HL-60 (cell line): ENCODE measurements around the gene ATP1A2.
A peak's percentile ranks its signal among the peaks of the same experiment; 100 is the strongest.

Experiments used
- DNase-seq, 2 experiments: peaks; one replicate each; pipeline ENCODE4 v3.0.0-alpha.2; 2010 to 2020; ENCODE audit warnings: low read depth in 1 of 2, low spot score in 1 of 2
- H3K27ac ChIP-seq: fragments of 250-450 bp; sonication (Bioruptor Pico); replicated peaks from 2 replicates; pipeline ENCODE4 v1.5.1; 2020; ENCODE audit warnings: mild to moderate bottlenecking, moderate library complexity
- H3K27me3 ChIP-seq: fragments of 250-450 bp; sonication (Bioruptor Pico); 2 replicates; pipeline ENCODE4 v1.5.1; 2021; ENCODE audit warnings: mild to moderate bottlenecking, moderate library complexity; ENCODE audit not compliant: insufficient read depth, poor library complexity, severe bottlenecking
- H3K4me3 ChIP-seq: replicated peaks from 2 replicates; pipeline ENCODE4 v1.5.1; 2011; ENCODE audit warnings: mild to moderate bottlenecking, control low read depth, low read length; ENCODE audit not compliant: insufficient read depth
- GABPA ChIP-seq: IDR thresholded peaks from 2 replicates; pipeline ENCODE4 v1.6.1; 2012; ENCODE audit warnings: low read depth
- POLR2AphosphoS5 ChIP-seq: IDR thresholded peaks from 2 replicates; pipeline ENCODE4 v1.6.1; 2012; ENCODE audit warnings: low read depth
- SPI1 ChIP-seq: IDR thresholded peaks from 2 replicates; pipeline ENCODE4 v1.6.1; 2012; ENCODE audit warnings: low read depth, mild to moderate bottlenecking, borderline replicate concordance
- TF ChIP-seq, protein P1 (sequence below): IDR thresholded peaks from one replicate; pipeline ENCODE4 v1.5.1; 2011; ENCODE audit warnings: low read length, control low read depth, inconsistent platforms; ENCODE audit not compliant: insufficient read depth
- TF ChIP-seq, protein P2 (sequence below): IDR thresholded peaks from 2 replicates; pipeline ENCODE4 v1.6.1; 2012; ENCODE audit warnings: low read depth; ENCODE audit not compliant: insufficient replicate concordance

Gene ATP1A2

DNA sequence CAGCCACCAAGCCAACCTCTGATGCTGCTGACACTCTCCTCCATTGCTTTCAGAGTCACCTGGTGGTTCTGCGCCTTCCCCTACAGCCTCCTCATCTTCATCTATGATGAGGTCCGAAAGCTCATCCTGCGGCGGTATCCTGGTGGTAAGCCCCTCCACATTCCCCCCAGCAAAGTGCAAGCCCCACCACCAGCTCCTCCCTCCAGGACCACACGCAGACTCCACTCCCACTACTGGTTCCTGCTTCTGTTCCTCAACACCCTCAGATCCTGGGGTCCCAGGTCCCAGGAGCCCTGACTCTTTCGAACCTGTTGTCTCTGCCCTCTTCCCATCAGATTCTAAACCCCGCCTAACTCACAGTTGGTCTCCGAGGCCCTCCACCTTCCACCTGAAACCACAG lies 24.3 kb downstream of the ATP1A2 start:
- no peak overlapping the region for H3K27ac ChIP-seq
- DNase-seq: no peak

DNA sequence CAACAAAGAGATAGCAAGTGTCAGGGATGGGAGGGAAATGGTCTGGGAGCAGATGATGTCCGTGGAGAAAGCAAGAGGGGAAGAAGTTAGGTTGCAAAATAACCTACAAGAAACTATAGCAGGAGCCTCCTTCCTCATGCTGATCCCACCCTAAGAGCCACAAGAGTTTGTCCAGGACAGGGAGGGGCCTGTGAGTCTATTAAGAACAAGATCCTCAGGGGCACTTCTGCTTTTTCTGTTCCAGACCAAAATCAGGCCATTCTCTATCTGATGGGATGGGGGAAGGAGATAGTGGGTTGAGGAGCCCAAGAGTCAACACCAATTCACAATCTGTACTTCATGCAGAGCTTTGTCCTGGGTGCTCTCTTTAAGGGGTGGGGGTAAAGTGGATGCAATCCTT lies 28.1 kb downstream of the ATP1A2 start:
- no peak overlapping the region for H3K4me3 ChIP-seq
- DNase-seq: peak in 1 of 2 experiments; percentile 71
- H3K27ac ChIP-seq: no peak overlapping the region
- H3K27me3 ChIP-seq: no peaks in the 10 kb centered on the region
- TF ChIP-seq SPI1: peak; percentile 99
- no peak for TF ChIP-seq POLR2AphosphoS5

More for the DNA sequence above, 24.3 kb downstream of the ATP1A2 start:
- Histone ChIP-seq H3K4me3 (no peak overlapping the region), H3K27me3 (no peaks in the 10 kb centered on the region)
- TF ChIP-seq GABPA (no peak), POLR2AphosphoS5 (no peak), SPI1 (no peak)
- TF ChIP-seq, protein P1, sequence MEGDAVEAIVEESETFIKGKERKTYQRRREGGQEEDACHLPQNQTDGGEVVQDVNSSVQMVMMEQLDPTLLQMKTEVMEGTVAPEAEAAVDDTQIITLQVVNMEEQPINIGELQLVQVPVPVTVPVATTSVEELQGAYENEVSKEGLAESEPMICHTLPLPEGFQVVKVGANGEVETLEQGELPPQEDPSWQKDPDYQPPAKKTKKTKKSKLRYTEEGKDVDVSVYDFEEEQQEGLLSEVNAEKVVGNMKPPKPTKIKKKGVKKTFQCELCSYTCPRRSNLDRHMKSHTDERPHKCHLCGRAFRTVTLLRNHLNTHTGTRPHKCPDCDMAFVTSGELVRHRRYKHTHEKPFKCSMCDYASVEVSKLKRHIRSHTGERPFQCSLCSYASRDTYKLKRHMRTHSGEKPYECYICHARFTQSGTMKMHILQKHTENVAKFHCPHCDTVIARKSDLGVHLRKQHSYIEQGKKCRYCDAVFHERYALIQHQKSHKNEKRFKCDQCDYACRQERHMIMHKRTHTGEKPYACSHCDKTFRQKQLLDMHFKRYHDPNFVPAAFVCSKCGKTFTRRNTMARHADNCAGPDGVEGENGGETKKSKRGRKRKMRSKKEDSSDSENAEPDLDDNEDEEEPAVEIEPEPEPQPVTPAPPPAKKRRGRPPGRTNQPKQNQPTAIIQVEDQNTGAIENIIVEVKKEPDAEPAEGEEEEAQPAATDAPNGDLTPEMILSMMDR: no peak
- TF ChIP-seq, protein P2, sequence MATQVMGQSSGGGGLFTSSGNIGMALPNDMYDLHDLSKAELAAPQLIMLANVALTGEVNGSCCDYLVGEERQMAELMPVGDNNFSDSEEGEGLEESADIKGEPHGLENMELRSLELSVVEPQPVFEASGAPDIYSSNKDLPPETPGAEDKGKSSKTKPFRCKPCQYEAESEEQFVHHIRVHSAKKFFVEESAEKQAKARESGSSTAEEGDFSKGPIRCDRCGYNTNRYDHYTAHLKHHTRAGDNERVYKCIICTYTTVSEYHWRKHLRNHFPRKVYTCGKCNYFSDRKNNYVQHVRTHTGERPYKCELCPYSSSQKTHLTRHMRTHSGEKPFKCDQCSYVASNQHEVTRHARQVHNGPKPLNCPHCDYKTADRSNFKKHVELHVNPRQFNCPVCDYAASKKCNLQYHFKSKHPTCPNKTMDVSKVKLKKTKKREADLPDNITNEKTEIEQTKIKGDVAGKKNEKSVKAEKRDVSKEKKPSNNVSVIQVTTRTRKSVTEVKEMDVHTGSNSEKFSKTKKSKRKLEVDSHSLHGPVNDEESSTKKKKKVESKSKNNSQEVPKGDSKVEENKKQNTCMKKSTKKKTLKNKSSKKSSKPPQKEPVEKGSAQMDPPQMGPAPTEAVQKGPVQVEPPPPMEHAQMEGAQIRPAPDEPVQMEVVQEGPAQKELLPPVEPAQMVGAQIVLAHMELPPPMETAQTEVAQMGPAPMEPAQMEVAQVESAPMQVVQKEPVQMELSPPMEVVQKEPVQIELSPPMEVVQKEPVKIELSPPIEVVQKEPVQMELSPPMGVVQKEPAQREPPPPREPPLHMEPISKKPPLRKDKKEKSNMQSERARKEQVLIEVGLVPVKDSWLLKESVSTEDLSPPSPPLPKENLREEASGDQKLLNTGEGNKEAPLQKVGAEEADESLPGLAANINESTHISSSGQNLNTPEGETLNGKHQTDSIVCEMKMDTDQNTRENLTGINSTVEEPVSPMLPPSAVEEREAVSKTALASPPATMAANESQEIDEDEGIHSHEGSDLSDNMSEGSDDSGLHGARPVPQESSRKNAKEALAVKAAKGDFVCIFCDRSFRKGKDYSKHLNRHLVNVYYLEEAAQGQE: no peak

DNA sequence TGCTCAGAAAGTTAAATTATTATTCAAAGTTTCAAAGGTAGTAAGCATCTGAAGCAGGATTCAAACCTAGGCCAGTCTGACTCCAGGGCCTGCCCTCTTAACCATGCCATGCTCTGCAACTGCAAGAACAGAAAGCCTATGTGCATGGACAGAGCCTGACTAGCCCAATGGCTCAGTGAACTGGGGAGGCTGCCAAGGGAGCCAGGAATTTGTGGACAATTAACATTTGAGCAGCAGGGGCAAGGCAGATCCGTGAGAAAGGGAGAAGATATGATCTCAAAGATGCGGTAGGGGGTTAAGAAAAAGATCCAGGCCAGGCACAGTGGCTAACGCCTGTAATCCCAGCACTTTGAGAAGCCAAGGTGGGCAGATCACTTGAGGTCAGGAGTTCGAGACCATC lies 29.4 kb downstream of the ATP1A2 start:
- H3K27ac ChIP-seq: no peak overlapping the region
- H3K4me3 ChIP-seq: no peak overlapping the region
- no peak for DNase-seq
- TF ChIP-seq SPI1 (no peak), POLR2AphosphoS5 (no peak), GABPA (no peak)
- TF ChIP-seq, protein P2: no peak
- TF ChIP-seq, protein P1: no peak
- no peaks in the 10 kb centered on the region for H3K27me3 ChIP-seq

DNA sequence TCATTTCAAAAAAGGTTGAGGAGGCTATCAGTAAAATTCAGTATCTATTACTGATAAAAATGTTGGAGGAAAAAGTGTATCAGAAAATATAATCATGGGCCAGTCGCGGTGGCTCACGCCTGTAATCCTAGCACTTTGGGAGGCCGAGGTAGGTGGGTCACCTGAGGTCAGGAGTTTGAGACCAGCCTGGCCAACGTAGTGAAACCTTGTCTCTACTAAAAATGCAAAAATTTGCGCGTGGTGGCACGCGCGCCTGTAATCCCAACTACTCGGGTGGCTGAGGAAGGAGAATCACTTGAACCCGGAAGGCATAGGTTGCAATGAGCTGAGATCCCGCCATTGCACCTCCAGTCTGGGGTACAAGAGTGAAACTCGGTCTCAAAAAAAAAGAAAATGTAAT lies 30.5 kb downstream of the ATP1A2 start:
- Histone ChIP-seq H3K27ac (no peak overlapping the region), H3K4me3 (no peak overlapping the region), H3K27me3 (no peaks in the 10 kb centered on the region)
- DNase-seq: no peak
- TF ChIP-seq, protein P1: no peak
- no peak for TF ChIP-seq SPI1
- TF ChIP-seq, protein P2: no peak
